Measurements from ENCODE around the gene ENG. TPM values are rescaled to one million over a fixed set of nuclear protein-coding genes. Genes with fewer than 3 reads are reported as not detected.

Gene ENG
- total RNA-seq, 1 experiment from 2014 or later = 25.1 TPM

- Histone ChIP-seq H3K27me3 (ENCODE audit: control insufficient read depth, insufficient read depth, low read length) (no peaks in the 10 kb centered on the region), H3K9me3 (ENCODE audit: control insufficient read depth, insufficient read depth, low read depth, low read length) (no peaks in the 10 kb centered on the region), H3K36me3 (ENCODE audit: control insufficient read depth, insufficient read depth, low read length) (no peaks in the 10 kb centered on the region), H3K4me1 (ENCODE audit: control insufficient read depth, insufficient read depth, low read length) (peaks cover 4% of the 10 kb centered on the region; the same call in 1 of the 2 replicates), H3K4me3 (ENCODE audit: low read depth in 2 of 2, low read length in 2 of 2) (no peak overlapping the region), H3K27ac (ENCODE audit: low read length) (no peak overlapping the region)
- ATAC-seq = no peak
- no TSS peak for BruUV-seq (replicated peaks)
- TF ChIP-seq POLR2AphosphoS5 (IDR thresholded peaks at IDR 0.05; ENCODE audit: low read depth, low read length) (no peak), SIN3A (IDR thresholded peaks at IDR 0.05; ENCODE audit: borderline replicate concordance, insufficient read depth, low read depth, low read length) (no peak), TCF7L2 (IDR thresholded peaks at IDR 0.05; ENCODE audit: low read depth, low read length) (no peak)
- TF ChIP-seq, protein P1, sequence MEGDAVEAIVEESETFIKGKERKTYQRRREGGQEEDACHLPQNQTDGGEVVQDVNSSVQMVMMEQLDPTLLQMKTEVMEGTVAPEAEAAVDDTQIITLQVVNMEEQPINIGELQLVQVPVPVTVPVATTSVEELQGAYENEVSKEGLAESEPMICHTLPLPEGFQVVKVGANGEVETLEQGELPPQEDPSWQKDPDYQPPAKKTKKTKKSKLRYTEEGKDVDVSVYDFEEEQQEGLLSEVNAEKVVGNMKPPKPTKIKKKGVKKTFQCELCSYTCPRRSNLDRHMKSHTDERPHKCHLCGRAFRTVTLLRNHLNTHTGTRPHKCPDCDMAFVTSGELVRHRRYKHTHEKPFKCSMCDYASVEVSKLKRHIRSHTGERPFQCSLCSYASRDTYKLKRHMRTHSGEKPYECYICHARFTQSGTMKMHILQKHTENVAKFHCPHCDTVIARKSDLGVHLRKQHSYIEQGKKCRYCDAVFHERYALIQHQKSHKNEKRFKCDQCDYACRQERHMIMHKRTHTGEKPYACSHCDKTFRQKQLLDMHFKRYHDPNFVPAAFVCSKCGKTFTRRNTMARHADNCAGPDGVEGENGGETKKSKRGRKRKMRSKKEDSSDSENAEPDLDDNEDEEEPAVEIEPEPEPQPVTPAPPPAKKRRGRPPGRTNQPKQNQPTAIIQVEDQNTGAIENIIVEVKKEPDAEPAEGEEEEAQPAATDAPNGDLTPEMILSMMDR (IDR thresholded peaks at IDR 0.05) = no peak
- TF ChIP-seq, protein P2, sequence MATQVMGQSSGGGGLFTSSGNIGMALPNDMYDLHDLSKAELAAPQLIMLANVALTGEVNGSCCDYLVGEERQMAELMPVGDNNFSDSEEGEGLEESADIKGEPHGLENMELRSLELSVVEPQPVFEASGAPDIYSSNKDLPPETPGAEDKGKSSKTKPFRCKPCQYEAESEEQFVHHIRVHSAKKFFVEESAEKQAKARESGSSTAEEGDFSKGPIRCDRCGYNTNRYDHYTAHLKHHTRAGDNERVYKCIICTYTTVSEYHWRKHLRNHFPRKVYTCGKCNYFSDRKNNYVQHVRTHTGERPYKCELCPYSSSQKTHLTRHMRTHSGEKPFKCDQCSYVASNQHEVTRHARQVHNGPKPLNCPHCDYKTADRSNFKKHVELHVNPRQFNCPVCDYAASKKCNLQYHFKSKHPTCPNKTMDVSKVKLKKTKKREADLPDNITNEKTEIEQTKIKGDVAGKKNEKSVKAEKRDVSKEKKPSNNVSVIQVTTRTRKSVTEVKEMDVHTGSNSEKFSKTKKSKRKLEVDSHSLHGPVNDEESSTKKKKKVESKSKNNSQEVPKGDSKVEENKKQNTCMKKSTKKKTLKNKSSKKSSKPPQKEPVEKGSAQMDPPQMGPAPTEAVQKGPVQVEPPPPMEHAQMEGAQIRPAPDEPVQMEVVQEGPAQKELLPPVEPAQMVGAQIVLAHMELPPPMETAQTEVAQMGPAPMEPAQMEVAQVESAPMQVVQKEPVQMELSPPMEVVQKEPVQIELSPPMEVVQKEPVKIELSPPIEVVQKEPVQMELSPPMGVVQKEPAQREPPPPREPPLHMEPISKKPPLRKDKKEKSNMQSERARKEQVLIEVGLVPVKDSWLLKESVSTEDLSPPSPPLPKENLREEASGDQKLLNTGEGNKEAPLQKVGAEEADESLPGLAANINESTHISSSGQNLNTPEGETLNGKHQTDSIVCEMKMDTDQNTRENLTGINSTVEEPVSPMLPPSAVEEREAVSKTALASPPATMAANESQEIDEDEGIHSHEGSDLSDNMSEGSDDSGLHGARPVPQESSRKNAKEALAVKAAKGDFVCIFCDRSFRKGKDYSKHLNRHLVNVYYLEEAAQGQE (IDR thresholded peaks at IDR 0.05; ENCODE audit: insufficient read depth in 1 of 2, low read depth in 2 of 2, low read length in 1 of 2) = no peak
- POLR2A ChIA-PET = no interaction called here
- in situ Hi-C loops (cut with HindIII; ENCODE audit: low pct_unique_long_range_greater_than_20kb, low sequenced_read_pairs) = no loop called here
- intact Hi-C loops (cut with micrococcal nuclease; ENCODE audit: unreplicated experiment) = no loop called here
- no peak for DNase-seq (ENCODE audit: low read depth, low spot score)
- CTCF ChIA-PET = interaction anchor here (0.6 kb wide), 1 partner anchor 279 kb away, joined by 6 read pairs; no protein-coding TSS in a partner anchor
Measured at GRCh38 chr9:127865645-127866464, 11.4 kb upstream of the ENG start.

DNA sequence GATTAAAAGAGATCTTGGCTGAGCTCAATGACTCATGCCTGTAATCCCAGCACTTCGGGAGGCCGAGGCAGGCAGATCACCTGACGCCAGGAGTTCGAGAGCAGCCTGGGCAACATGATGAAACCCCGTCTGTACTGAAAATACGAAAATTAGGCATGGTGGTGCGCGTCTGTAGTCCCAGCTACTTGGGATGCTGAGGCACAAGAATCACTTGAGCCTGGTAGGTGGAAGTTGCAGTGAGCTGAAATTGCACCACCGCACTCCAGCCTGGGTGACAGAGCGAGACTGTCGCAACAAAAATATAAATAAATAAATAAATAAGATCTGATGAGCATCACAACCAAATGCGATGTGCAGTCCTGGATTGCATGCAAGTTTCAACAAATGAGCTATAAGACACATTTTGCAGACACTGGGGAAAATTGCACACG is 8.7 kb upstream of the ENG start:
- intact Hi-C loops (cut with micrococcal nuclease; ENCODE audit: unreplicated experiment) (no loop called here), in situ Hi-C loops (cut with HindIII; ENCODE audit: low pct_unique_long_range_greater_than_20kb, low sequenced_read_pairs) (no loop called here)
- Histone ChIP-seq H3K4me3 (ENCODE audit: low read depth in 2 of 2, low read length in 2 of 2) (no peak overlapping the region), H3K27ac (ENCODE audit: low read length) (no peak overlapping the region), H3K36me3 (ENCODE audit: control insufficient read depth, insufficient read depth, low read length) (no peaks in the 10 kb centered on the region), H3K27me3 (ENCODE audit: control insufficient read depth, insufficient read depth, low read length) (no peaks in the 10 kb centered on the region), H3K9me3 (ENCODE audit: control insufficient read depth, insufficient read depth, low read depth, low read length) (no peaks in the 10 kb centered on the region), H3K4me1 (ENCODE audit: control insufficient read depth, insufficient read depth, low read length) (peaks cover 4% of the 10 kb centered on the region; the same call in 1 of the 2 replicates)
- ATAC-seq = no peak
- ChIA-PET POLR2A (no interaction called here), CTCF (no interaction called here)
- DNase-seq (ENCODE audit: low read depth, low spot score) = no peak
- BruUV-seq (replicated peaks) = no TSS peak
- TF ChIP-seq POLR2AphosphoS5 (IDR thresholded peaks at IDR 0.05; ENCODE audit: low read depth, low read length) = no peak
- no peak for TF ChIP-seq TCF7L2 (IDR thresholded peaks at IDR 0.05; ENCODE audit: low read depth, low read length)
- TF ChIP-seq, protein P2 (IDR thresholded peaks at IDR 0.05; ENCODE audit: insufficient read depth in 1 of 2, low read depth in 2 of 2, low read length in 1 of 2) = no peak
- no peak for TF ChIP-seq SIN3A (IDR thresholded peaks at IDR 0.05; ENCODE audit: borderline replicate concordance, insufficient read depth, low read depth, low read length)
- TF ChIP-seq, protein P1 (IDR thresholded peaks at IDR 0.05) = no peak
